ENCODE results near the gene INTS1. TPM values are rescaled to one million over a fixed set of nuclear protein-coding genes. Genes with fewer than 3 reads are reported as not detected.
A peak's percentile ranks its signal among the peaks of the same experiment; 100 is the strongest.

Gene INTS1
- total RNA-seq, 1 donor from 2014 or later = 80.7 TPM

- H3K4me3 ChIP-seq = no peak overlapping the region
- no peaks in the 10 kb centered on the region for H3K9me3 ChIP-seq
- TF ChIP-seq, protein P1, sequence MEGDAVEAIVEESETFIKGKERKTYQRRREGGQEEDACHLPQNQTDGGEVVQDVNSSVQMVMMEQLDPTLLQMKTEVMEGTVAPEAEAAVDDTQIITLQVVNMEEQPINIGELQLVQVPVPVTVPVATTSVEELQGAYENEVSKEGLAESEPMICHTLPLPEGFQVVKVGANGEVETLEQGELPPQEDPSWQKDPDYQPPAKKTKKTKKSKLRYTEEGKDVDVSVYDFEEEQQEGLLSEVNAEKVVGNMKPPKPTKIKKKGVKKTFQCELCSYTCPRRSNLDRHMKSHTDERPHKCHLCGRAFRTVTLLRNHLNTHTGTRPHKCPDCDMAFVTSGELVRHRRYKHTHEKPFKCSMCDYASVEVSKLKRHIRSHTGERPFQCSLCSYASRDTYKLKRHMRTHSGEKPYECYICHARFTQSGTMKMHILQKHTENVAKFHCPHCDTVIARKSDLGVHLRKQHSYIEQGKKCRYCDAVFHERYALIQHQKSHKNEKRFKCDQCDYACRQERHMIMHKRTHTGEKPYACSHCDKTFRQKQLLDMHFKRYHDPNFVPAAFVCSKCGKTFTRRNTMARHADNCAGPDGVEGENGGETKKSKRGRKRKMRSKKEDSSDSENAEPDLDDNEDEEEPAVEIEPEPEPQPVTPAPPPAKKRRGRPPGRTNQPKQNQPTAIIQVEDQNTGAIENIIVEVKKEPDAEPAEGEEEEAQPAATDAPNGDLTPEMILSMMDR (IDR thresholded peaks at IDR 0.05) = peak; percentile 85 to 94 (median 91)
- H3K27ac ChIP-seq = no peak overlapping the region
- intact Hi-C loops (cut with DNase I) = loop anchor here (1.0 to 2.0 kb wide), 3 partner anchors 41 to 249 kb away; partner anchors contain the start of gene PSMG3
- H3K4me1 ChIP-seq = no peaks in the 10 kb centered on the region
- peak; percentile 47 to 85 for DNase-seq (ENCODE audit: low spot score in 2 of 2)
- peaks cover 82 to 92% of the 10 kb centered on the region in 2 donors for H3K36me3 ChIP-seq
- H3K27me3 ChIP-seq = no peaks in the 10 kb centered on the region
Observed at GRCh38 chr7:1473864-1474512, 30.2 kb downstream of the INTS1 start.

GRCh38 chr7:1470901-1471300 lies 33.3 kb downstream of the INTS1 start:
- no peak overlapping the region for H3K27ac ChIP-seq
- no peak overlapping the region for H3K4me3 ChIP-seq
- no peaks in the 10 kb centered on the region for H3K27me3 ChIP-seq
- intact Hi-C loops (cut with DNase I) = no loop called here
- peaks cover 53 to 67% of the 10 kb centered on the region in 2 donors for H3K36me3 ChIP-seq
- no peaks in the 10 kb centered on the region for H3K9me3 ChIP-seq
- TF ChIP-seq, protein P1 (IDR thresholded peaks at IDR 0.05) = no peak
- no peak for DNase-seq (ENCODE audit: low spot score in 2 of 2)
- peaks cover 6 to 14% of the 10 kb centered on the region in 2 donors for H3K4me1 ChIP-seq

GRCh38 chr7:1468643-1469298 lies 35.4 kb downstream of the INTS1 start:
- TF ChIP-seq, protein P1 (IDR thresholded peaks at IDR 0.05) = no peak
- peaks cover 37 to 52% of the 10 kb centered on the region in 2 donors for H3K36me3 ChIP-seq

DNA sequence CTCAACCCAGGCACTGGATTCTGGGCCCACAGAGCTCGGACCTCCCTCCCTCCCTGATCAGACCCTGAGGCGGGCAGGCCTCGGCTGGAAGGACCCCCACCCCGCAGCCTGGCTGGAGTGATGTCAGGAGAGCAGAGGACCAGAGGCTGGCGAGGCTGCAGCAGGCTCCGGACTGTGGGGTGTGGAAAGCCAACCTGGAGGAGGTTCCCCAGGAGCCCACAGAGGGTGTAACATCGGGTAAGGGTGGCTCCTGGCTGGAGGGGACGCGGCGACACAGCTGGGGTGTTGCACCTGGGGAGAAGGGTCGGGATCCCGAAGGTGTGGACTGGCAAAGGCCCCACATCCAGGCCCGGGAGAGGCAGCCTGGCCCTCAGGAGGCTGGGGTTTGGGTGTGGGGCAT lies 36.0 kb downstream of the INTS1 start:
- Histone ChIP-seq H3K36me3 (peaks cover 33 to 46% of the 10 kb centered on the region in 2 donors), H3K27me3 (no peaks in the 10 kb centered on the region), H3K4me3 (no peak overlapping the region), H3K9me3 (no peaks in the 10 kb centered on the region), H3K27ac (peak overlapping the region in 1 of 2 donors; percentile 31), H3K4me1 (peaks cover 6 to 21% of the 10 kb centered on the region in 2 donors)
- no peak for DNase-seq (ENCODE audit: low spot score in 2 of 2)
- intact Hi-C loops (cut with DNase I) = loop anchor here (10.0 kb wide), 1 partner anchor 593 kb away; the partner anchor contains the start of gene GET4
- TF ChIP-seq, protein P1 (IDR thresholded peaks at IDR 0.05) = no peak

More at GRCh38 chr7:1468643-1469298, 35.4 kb downstream of the INTS1 start:
- Histone ChIP-seq H3K4me1 (peaks cover 6 to 21% of the 10 kb centered on the region in 2 donors), H3K4me3 (no peak overlapping the region), H3K27me3 (no peaks in the 10 kb centered on the region), H3K27ac (no peak overlapping the region), H3K9me3 (no peaks in the 10 kb centered on the region)
- no peak for DNase-seq (ENCODE audit: low spot score in 2 of 2)
- intact Hi-C loops (cut with DNase I) = loop anchor here (10.0 kb wide), 1 partner anchor 594 kb away; the partner anchor contains the start of gene GET4

DNA sequence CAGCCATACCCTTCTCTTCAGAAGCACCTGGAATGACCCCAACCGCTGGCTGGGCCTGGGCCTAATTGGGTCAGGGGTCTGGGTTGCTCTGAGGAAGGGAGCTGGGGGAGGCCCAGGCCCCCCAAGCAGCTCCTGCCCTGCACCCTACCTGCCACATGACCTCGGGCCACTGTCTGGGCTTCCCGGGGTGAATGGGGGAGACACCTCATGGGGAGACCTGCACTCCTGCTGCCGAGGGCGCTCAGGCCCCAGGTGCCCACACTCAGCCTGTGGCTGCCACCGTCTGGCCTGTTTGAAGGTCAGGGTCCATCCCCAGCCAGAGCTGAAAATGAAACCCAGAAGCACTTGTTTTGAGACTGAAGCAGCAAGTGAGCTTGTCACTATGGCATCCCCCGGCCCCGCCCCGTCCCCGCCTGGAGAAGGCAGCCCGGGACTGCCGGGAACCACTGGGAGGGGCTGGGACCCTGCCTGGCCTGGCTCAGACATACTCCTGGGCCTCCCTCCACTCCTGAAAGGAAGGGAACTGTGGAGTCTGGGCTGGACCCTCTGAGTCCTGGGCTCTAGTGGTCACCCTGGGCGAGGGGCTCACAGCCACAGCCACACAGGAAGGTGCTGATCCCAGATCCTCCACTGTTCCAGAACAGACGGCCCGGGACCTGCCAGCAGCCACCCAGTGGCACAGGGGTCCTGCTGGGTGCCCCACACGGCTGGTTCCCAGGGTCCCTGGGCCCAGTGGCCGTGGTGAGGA lies 37.5 kb downstream of the INTS1 start:
- Histone ChIP-seq H3K27ac (peak overlapping the region; percentile 84), H3K9me3 (no peaks in the 10 kb centered on the region), H3K36me3 (peaks cover 19 to 31% of the 10 kb centered on the region in 2 donors), H3K4me1 (peaks cover 6 to 29% of the 10 kb centered on the region in 2 donors), H3K4me3 (peak overlapping the region in 1 of 2 donors; percentile 1), H3K27me3 (no peaks in the 10 kb centered on the region)
- peak; percentile 67 to 91 for DNase-seq (ENCODE audit: low spot score in 2 of 2)
- intact Hi-C loops (cut with DNase I) = loop anchor here (10.0 kb wide), 1 partner anchor 592 kb away; the partner anchor contains the start of gene GET4
- TF ChIP-seq, protein P1 (IDR thresholded peaks at IDR 0.05) = peak in 1 of 3 experiments; percentile 7
